GM12873 (cell line): ENCODE results near the gene QSER1.

Experiments
- TF ChIP-seq, protein P1 (sequence below): IDR thresholded peaks from 2 replicates; pipeline ENCODE4 v1.5.1; 2012; ENCODE audit warnings: low read depth, mild to moderate bottlenecking, moderate library complexity, low read length, control low read depth; ENCODE audit not compliant: insufficient read depth; ENCODE audit errors: missing control alignments

QSER1 gene

DNA sequence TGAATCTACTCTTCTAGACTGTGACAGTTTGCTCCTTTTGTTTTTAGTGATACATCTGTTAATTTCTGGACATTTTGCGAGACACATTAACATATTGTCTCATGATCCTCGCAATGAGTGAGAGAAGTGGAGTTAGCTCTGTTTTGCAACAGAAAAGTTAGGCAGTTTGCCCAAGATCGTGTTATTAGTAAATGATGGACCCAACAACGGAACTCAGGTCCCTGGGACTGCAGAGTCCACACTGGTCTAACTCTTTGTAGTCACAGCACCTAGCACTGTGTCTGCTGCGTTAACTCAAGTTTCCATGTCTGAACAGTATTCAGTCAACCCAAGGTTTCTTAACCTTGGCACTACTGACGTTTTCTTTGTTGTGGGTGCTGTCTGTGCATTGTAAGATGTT lies 126.2 kb downstream of the QSER1 start:
- TF ChIP-seq, protein P1, sequence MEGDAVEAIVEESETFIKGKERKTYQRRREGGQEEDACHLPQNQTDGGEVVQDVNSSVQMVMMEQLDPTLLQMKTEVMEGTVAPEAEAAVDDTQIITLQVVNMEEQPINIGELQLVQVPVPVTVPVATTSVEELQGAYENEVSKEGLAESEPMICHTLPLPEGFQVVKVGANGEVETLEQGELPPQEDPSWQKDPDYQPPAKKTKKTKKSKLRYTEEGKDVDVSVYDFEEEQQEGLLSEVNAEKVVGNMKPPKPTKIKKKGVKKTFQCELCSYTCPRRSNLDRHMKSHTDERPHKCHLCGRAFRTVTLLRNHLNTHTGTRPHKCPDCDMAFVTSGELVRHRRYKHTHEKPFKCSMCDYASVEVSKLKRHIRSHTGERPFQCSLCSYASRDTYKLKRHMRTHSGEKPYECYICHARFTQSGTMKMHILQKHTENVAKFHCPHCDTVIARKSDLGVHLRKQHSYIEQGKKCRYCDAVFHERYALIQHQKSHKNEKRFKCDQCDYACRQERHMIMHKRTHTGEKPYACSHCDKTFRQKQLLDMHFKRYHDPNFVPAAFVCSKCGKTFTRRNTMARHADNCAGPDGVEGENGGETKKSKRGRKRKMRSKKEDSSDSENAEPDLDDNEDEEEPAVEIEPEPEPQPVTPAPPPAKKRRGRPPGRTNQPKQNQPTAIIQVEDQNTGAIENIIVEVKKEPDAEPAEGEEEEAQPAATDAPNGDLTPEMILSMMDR, result no peak

DNA sequence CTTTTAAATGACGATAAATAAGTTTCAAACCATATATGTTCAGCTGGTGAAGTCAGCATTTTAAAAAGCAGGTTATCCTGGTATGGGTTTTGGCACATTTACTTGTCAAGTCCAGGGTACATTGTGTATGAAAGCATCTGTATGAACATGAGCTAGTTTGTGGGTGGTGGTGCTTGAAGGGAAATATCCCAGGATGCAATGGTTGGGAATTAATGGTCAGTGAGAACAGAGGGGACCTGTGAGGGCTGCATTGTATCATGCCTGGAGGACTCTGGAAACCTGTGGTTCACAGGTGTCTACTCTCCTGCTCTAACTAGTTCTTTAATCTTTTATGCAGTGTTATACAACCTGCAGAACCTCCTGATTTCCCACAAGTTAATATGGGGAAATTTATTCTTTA lies 128.9 kb downstream of the QSER1 start:
- TF ChIP-seq, protein P1, result no peak

DNA sequence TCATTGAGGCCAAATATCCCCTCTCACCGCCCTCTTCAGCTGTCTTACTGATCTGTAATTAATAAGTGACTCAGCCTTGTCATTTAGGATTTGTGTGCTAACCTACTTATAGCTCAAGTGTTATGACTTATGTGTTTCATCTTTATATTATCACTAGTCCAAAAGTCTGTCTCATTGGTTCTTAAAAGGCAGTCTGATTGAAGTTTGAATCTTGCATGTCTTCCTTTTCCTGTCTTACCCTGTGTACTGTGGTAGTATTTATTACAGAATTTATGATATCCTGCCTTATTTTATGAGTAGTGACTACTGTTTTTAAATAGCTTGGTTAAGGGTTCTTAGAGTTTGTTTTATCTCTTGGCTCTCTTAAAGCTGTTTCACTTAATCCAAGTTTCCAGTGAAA lies 129.3 kb downstream of the QSER1 start:
- TF ChIP-seq, protein P1, result no peak

DNA sequence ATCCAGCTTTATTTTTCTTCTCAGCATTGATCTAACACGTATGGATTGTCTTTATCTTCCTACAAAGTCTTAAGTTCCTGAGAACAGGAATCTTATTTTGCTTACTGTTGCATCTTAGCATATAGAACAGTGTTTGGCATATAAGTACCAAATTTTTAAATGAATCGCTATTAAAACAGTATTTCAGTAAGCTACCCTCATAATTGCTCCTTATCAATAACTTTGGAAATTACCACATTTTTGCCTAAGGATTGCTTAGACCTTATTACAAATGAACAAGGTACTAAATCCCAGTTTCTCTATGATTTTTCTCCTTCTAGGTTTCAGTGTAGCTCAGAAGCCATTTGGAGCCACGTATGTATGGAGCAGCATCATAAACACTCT lies 132.7 kb downstream of the QSER1 start:
- TF ChIP-seq, protein P1, result no peak

DNA sequence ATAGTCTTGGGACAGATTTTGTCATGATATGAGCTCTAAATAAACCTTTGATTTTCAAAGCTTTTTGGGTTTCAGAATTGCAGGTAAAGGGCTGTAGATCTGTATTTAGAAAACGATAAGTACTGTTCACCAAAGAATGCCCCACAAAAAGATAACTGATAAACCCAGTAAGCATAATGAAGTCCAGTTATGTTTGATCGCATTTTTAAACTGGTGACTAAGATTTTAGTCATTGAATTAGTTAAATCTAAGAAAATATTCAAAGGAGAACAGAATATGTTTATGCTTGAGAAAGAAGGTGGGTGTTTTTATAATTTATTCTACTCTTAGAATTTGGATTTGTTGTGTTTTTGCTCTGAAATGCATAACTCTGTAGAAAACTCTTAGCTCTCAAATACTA lies 134.6 kb downstream of the QSER1 start:
- TF ChIP-seq, protein P1, result no peak

DNA sequence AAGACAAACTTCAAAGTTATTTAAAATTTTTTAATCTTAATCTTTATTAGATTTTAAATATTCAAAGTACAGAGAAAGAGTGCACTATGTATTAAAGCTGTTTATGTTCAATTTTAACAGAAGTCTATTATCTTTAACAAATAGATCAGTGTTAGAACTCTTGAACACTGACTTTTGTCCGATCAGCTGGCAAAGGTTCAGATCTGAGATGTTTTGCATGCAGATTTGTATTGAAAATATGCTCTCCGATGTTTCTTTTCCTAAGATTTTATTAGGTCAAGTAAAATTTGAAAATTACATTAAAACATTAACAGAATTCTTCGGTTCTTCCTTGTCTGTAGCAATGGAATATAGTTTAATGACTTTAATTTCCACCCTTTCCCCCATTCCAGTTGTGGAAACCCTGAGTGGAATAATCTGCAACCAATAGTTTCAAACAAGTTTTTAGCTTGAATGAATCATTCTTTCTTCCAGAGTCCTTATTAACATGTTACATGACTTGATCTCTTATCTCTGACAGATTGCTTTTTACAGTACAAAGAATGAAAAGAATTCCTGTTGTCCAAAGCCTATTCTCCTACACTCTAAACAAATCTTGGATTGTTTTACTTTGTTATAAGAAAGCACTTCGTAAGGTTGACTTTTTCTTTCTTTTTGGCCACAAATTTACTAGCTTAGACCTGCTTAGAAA lies 135.4 kb downstream of the QSER1 start:
- TF ChIP-seq, protein P1, result no peak

DNA sequence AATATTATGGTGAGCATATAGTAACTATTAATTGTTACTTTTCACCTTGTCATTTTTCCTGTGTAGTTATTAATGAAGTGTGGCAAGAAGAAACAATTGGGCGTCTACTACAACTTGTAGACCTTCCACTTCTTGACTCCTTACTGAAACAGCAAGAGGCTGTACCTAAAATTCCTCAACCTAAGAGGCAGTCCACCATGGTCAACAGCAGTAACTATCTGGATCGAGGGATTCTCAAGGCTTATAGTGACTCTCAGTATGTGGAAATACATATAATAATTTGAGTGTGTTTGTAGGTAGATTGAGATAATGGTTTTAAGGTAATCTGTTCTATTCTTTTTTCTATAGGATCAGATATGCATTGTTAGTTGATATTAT lies 135.9 kb downstream of the QSER1 start:
- TF ChIP-seq, protein P1, result no peak
